ENCODE results near the gene HPD. TPM values are rescaled to one million over a fixed set of nuclear protein-coding genes. Genes with fewer than 3 reads are reported as not detected.

The HPD gene
- total and polyA plus RNA-seq, 9 donors: 1.2 to 7.2 (median 4.0) TPM

- intact Hi-C loops (cut with DNase I): loop anchor here in 1 of 4 donors (10.0 kb wide), 1 partner anchor 319 kb away; no protein-coding TSS in a partner anchor
- Histone ChIP-seq H3K36me3 (no peaks in the 10 kb centered on the region), H3K4me3 (peak overlapping the region; percentile 77), H3K27me3 (no peaks in the 10 kb centered on the region), H3K9me3 (no peaks in the 10 kb centered on the region), H3K4me1 (ENCODE audit: insufficient read depth) (peaks cover 8% of the 10 kb centered on the region), H3K27ac (peak overlapping the region; percentile 100)
- DNase-seq: peak in 3 of 5 donors; percentile 45 to 62 (median 52)
- WGBS, 3 donors: 1% methylated on average over 41 to 45 of the region's 45 CpGs
- TF ChIP-seq CTCF (IDR thresholded peaks at IDR 0.05): no peak
- no peak for TF ChIP-seq POLR2A (IDR thresholded peaks at IDR 0.05)
- no peak for TF ChIP-seq EP300 (IDR thresholded peaks at IDR 0.05)
Measured at GRCh38 chr12:121805171-121806008, 53.3 kb downstream of the HPD start.

GRCh38 chr12:121804417-121805111, 54.1 kb downstream of the HPD start:
- WGBS, 3 donors: 0 to 1% (median 1%) methylated on average over 35 to 63 of the region's 63 CpGs
- Histone ChIP-seq H3K4me1 (ENCODE audit: insufficient read depth) (peaks cover 8% of the 10 kb centered on the region), H3K36me3 (no peaks in the 10 kb centered on the region), H3K9me3 (no peaks in the 10 kb centered on the region), H3K27me3 (no peaks in the 10 kb centered on the region), H3K4me3 (peak overlapping the region; percentile 77), H3K27ac (peak overlapping the region; percentile 100)
- intact Hi-C loops (cut with DNase I): loop anchor here in 1 of 4 donors (10.0 kb wide), 1 partner anchor 320 kb away; no protein-coding TSS in a partner anchor
- DNase-seq: peak in 3 of 5 donors; percentile 41 to 66 (median 52)
- no peak for TF ChIP-seq CTCF (IDR thresholded peaks at IDR 0.05)
- no peak for TF ChIP-seq POLR2A (IDR thresholded peaks at IDR 0.05)
- TF ChIP-seq EP300 (IDR thresholded peaks at IDR 0.05): no peak

GRCh38 chr12:121803861-121804416, 54.7 kb downstream of the HPD start, which contains the start of gene SETD1B:
Gene SETD1B (plus strand): TSS chr12:121804009. CDS start chr12:121804738, 729 bp downstream.
- H3K27me3 ChIP-seq: no peaks in the 10 kb centered on the region

More at GRCh38 chr12:121803861-121804416, 54.7 kb downstream of the HPD start, which contains the start of gene SETD1B:
- Histone ChIP-seq H3K27ac (peak within 1 kb of the TSS; percentile 100), H3K4me3 (peak within 1 kb of the TSS; percentile 77), H3K4me1 (ENCODE audit: insufficient read depth) (peaks cover 10% of the 10 kb centered on the region), H3K9me3 (no peaks in the 10 kb centered on the region), H3K36me3 (no peaks in the 10 kb centered on the region)
- DNase-seq: peak; percentile 58 to 73 (median 67)
- intact Hi-C loops (cut with DNase I): loop anchor here in 1 of 4 donors (10.0 kb wide), 1 partner anchor 321 kb away; no protein-coding TSS in a partner anchor
- 0 to 3% (median 1%) methylated on average over 19 to 73 of the region's 74 CpGs for WGBS, 3 donors
- TF ChIP-seq POLR2A (IDR thresholded peaks at IDR 0.05) (peak; percentile 10), CTCF (IDR thresholded peaks at IDR 0.05) (no peak)
